ENCODE data around the gene XAB2. TPM values are rescaled to one million over a fixed set of nuclear protein-coding genes. Genes with fewer than 3 reads are reported as not detected.

The XAB2 gene
- total and polyA plus RNA-seq, 2 donors (not counting 1 experiment from before 2014, with no cell fraction given) = 62.7 to 93.8 TPM

DNA sequence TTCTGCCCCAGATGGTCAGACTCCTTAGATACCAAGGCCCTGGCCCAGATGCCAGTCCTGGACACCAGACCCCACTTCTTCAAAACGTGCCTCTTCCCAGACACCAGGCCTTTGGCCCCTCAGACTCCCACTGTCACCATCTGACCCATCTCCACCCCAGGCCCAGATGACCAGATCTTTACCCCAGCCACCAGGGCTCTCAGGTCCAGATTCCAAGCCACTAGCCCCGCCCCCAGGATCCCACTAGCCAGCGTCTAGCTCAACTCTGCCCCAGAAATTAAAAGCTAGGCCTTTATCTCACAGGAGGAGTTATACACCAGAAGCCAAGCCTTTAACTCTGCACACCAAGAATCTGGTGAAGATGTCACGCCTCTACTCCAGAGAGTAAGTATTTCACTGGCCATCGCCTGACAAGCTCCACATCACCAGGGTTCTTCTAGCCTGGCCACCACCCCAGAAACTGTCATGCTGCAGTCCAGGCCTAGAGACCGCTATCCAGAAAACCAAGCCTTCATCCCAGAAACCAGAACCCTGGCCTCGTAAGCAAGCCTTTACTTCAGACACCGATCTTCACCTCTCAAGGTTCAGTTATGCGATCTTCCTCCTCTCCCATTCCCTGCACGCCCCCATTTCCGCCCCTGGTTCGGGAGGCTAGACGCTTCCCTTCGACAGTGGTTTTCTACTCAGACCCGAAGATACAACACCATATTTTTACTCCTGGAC, 595 bp downstream of the XAB2 start:
- H3K4me3 ChIP-seq (ENCODE audit: control extremely low read depth in 1 of 5, extremely low read depth in 1 of 5, insufficient read depth in 1 of 5, low read depth in 2 of 5, low read length in 4 of 5) = peak overlapping the region; percentile 78 to 100 (median 99)
- no peaks in the 10 kb centered on the region for H3K9me3 Mint-ChIP-seq (ENCODE audit: insufficient read depth)
- ChIA-PET CTCF (interaction anchor here (0.6 to 1.6 kb wide), 4 partner anchors 24 to 952 kb away, joined by 3 to 10 read pairs (median 4); no protein-coding TSS in a partner anchor), POLR2A (interaction anchor here (0.6 to 1.2 kb wide), 3 partner anchors 13 to 565 kb away, joined by 3 to 7 read pairs (median 6); partner anchors contain the start of gene TIMM44)
- H4K20me1 ChIP-seq (ENCODE audit: control insufficient read depth, insufficient read depth, low read length, poor library complexity, severe bottlenecking) = peaks cover 41% of the 10 kb centered on the region
- TF ChIP-seq, protein P1, sequence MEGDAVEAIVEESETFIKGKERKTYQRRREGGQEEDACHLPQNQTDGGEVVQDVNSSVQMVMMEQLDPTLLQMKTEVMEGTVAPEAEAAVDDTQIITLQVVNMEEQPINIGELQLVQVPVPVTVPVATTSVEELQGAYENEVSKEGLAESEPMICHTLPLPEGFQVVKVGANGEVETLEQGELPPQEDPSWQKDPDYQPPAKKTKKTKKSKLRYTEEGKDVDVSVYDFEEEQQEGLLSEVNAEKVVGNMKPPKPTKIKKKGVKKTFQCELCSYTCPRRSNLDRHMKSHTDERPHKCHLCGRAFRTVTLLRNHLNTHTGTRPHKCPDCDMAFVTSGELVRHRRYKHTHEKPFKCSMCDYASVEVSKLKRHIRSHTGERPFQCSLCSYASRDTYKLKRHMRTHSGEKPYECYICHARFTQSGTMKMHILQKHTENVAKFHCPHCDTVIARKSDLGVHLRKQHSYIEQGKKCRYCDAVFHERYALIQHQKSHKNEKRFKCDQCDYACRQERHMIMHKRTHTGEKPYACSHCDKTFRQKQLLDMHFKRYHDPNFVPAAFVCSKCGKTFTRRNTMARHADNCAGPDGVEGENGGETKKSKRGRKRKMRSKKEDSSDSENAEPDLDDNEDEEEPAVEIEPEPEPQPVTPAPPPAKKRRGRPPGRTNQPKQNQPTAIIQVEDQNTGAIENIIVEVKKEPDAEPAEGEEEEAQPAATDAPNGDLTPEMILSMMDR (IDR thresholded peaks at IDR 0.05) = no peak
- TF ChIP-seq EZH2 (IDR thresholded peaks at IDR 0.05; ENCODE audit: borderline replicate concordance, insufficient read depth, low read depth, low read length, poor library complexity, severe bottlenecking) = no peak
- H3K79me2 ChIP-seq (ENCODE audit: control insufficient read depth, insufficient read depth, low read length) = peaks cover 76% of the 10 kb centered on the region
- peak overlapping the region; percentile 87 to 91 for H3K27ac ChIP-seq (ENCODE audit: low read length in 2 of 2)
- peaks cover 40% of the 10 kb centered on the region for H3K4me1 Mint-ChIP-seq
- no peaks in the 10 kb centered on the region for H3K27me3 ChIP-seq (replicated peaks in 1 of 4; ENCODE audit: control extremely low read depth in 1 of 4, control insufficient read depth in 3 of 4, insufficient read depth in 4 of 4, low read length in 3 of 4)
- H3K4me3 Mint-ChIP-seq = peak overlapping the region; percentile 92
- H3K27me3 Mint-ChIP-seq = no peaks in the 10 kb centered on the region
- H3K9ac ChIP-seq (ENCODE audit: low read length) = peak overlapping the region; percentile 99
- H3K27ac Mint-ChIP-seq = peak overlapping the region; percentile 95
- H3K36me3 ChIP-seq (replicated peaks in 1 of 2; ENCODE audit: control extremely low read depth in 1 of 2, control insufficient read depth in 1 of 2, extremely low read depth in 1 of 2, insufficient read depth in 2 of 2, low read length in 1 of 2) = peaks cover 0 to 48% of the 10 kb centered on the region in 2 experiments
- H3K4me2 ChIP-seq (replicated peaks; ENCODE audit: low read depth, low read length, poor library complexity, severe bottlenecking) = peak overlapping the region; percentile 84
- intact Hi-C loops (cut with micrococcal nuclease) = loop anchor here (1.0 to 2.0 kb wide), 4 partner anchors 9 to 315 kb away; partner anchors contain the start of genes MCOLN1, PNPLA6, STXBP2 and TIMM44
- ATAC-seq (ENCODE audit: low read depth) = no peak
- H3K4me1 ChIP-seq (ENCODE audit: control insufficient read depth in 2 of 2, insufficient read depth in 2 of 2, low read length in 2 of 2) = peaks cover 19 to 31% of the 10 kb centered on the region in 2 donors
- DNase-seq = no peak
- H3K9me3 ChIP-seq (ENCODE audit: control extremely low read depth in 1 of 3, control insufficient read depth in 2 of 3, insufficient read depth in 1 of 3, low read length in 2 of 3) = peaks cover 0 to 3% (median 0%) of the 10 kb centered on the region in 3 donors
- WGBS (ENCODE audit: insufficient coverage) = 7% methylated on average over 14 of the region's 15 CpGs
- peak overlapping the region; percentile 87 for H2AFZ ChIP-seq (ENCODE audit: insufficient read depth, low read depth, low read length, poor library complexity, severe bottlenecking)

DNA sequence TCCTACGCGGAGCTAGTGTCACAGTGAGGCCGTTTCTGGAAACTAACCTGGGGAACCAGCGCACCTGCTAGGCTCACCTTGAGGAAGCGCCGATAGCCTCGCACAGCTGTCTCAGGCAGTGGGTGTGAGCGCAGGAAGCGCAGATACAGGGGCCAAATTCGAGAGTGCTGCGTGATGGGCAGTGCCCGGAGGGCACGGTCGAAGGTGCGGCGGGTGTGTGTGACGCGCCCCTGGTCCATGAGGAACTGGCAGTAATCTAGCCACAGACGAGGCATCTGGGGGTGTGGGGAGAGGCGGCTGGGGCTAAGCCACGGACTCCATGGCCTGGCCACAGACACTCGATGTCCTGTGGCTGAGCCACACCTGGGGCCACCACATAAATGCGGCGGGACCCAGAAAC, 2.2 kb downstream of the XAB2 start:
- H4K20me1 ChIP-seq (ENCODE audit: control insufficient read depth, insufficient read depth, low read length, poor library complexity, severe bottlenecking) = peaks cover 41% of the 10 kb centered on the region
- H3K9ac ChIP-seq (ENCODE audit: low read length) = no peak overlapping the region
- H3K9me3 Mint-ChIP-seq (ENCODE audit: insufficient read depth) = no peaks in the 10 kb centered on the region
- DNase-seq (no peak), ATAC-seq (ENCODE audit: low read depth) (no peak)
- H3K4me3 ChIP-seq (ENCODE audit: control extremely low read depth in 1 of 5, extremely low read depth in 1 of 5, insufficient read depth in 1 of 5, low read depth in 2 of 5, low read length in 4 of 5) = no peak overlapping the region
- H2AFZ ChIP-seq (ENCODE audit: insufficient read depth, low read depth, low read length, poor library complexity, severe bottlenecking) = no peak overlapping the region
- ChIA-PET POLR2A (interaction anchor here (1.5 kb wide), 1 partner anchor 9 kb away, joined by 3 read pairs; no protein-coding TSS in a partner anchor), CTCF (interaction anchor here (0.6 kb wide), 1 partner anchor 147 kb away, joined by 3 read pairs; no protein-coding TSS in a partner anchor)
- whole genome bisulfite sequencing (ENCODE audit: insufficient coverage) = 96% methylated on average over 24 of the region's 24 CpGs
- H3K27me3 ChIP-seq (replicated peaks in 1 of 4; ENCODE audit: control extremely low read depth in 1 of 4, control insufficient read depth in 3 of 4, insufficient read depth in 4 of 4, low read length in 3 of 4) = no peaks in the 10 kb centered on the region
- peaks cover 3 to 60% of the 10 kb centered on the region in 2 experiments for H3K36me3 ChIP-seq (replicated peaks in 1 of 2; ENCODE audit: control extremely low read depth in 1 of 2, control insufficient read depth in 1 of 2, extremely low read depth in 1 of 2, insufficient read depth in 2 of 2, low read length in 1 of 2)
- H3K27ac ChIP-seq (ENCODE audit: low read length in 2 of 2) = no peak overlapping the region
- no peak overlapping the region for H3K4me2 ChIP-seq (replicated peaks; ENCODE audit: low read depth, low read length, poor library complexity, severe bottlenecking)
- H3K79me2 ChIP-seq (ENCODE audit: control insufficient read depth, insufficient read depth, low read length) = peaks cover 61% of the 10 kb centered on the region
- H3K4me1 Mint-ChIP-seq = peaks cover 40% of the 10 kb centered on the region
- no peaks in the 10 kb centered on the region for H3K27me3 Mint-ChIP-seq
- no peak overlapping the region for H3K27ac Mint-ChIP-seq
- peaks cover 19 to 31% of the 10 kb centered on the region in 2 donors for H3K4me1 ChIP-seq (ENCODE audit: control insufficient read depth in 2 of 2, insufficient read depth in 2 of 2, low read length in 2 of 2)
- H3K4me3 Mint-ChIP-seq = peak overlapping the region; percentile 54
- peaks cover 0 to 3% (median 0%) of the 10 kb centered on the region in 3 donors for H3K9me3 ChIP-seq (ENCODE audit: control extremely low read depth in 1 of 3, control insufficient read depth in 2 of 3, insufficient read depth in 1 of 3, low read length in 2 of 3)
- TF ChIP-seq, protein P1 (IDR thresholded peaks at IDR 0.05) = no peak
- no peak for TF ChIP-seq EZH2 (IDR thresholded peaks at IDR 0.05; ENCODE audit: borderline replicate concordance, insufficient read depth, low read depth, low read length, poor library complexity, severe bottlenecking)
- intact Hi-C loops (cut with micrococcal nuclease) = no loop called here

Measured in B cell (primary cell).